HUES64 (cell line): Measurements from ENCODE around the gene PBX4.

ENCODE experiments used
- H3K27ac ChIP-seq: 2 replicates; pipeline ENCODE4 v1.7.0; 2013; ENCODE audit warnings: low read depth, low read length, inconsistent platforms
- H3K27me3 ChIP-seq: 2 replicates; pipeline ENCODE4 v1.6.1; 2013; ENCODE audit warnings: mild to moderate bottlenecking, low read length; ENCODE audit not compliant: insufficient read depth
- H3K36me3 ChIP-seq: 2 replicates; pipeline ENCODE4 v1.6.1; 2013; ENCODE audit warnings: mild to moderate bottlenecking, low read length; ENCODE audit not compliant: insufficient read depth
- H3K4me1 ChIP-seq: 2 replicates; pipeline ENCODE4 v1.6.1; 2013; ENCODE audit warnings: mild to moderate bottlenecking, low read length, moderate library complexity; ENCODE audit not compliant: insufficient read depth
- H3K4me3 ChIP-seq: 2 replicates; pipeline ENCODE4 v1.5.1; 2013; ENCODE audit warnings: mild to moderate bottlenecking, low read length, moderate library complexity
- H3K9ac ChIP-seq: 2 replicates; pipeline ENCODE4 v1.6.1; 2013; ENCODE audit warnings: mild to moderate bottlenecking, low read depth, low read length
- H3K9me3 ChIP-seq: 2 replicates; pipeline ENCODE4 v1.6.1; 2013; ENCODE audit warnings: low read depth, low read length; ENCODE audit not compliant: insufficient read depth
- WGBS: fragments of 150-250, 120-280 bp; methylation state at CpG from one replicate; pipeline ENCODE4 v1.1.7; 2013; ENCODE audit warnings: missing lambda C conversion rate; 5-methylcytosine and 5-hydroxymethylcytosine counted together

The PBX4 gene

DNA sequence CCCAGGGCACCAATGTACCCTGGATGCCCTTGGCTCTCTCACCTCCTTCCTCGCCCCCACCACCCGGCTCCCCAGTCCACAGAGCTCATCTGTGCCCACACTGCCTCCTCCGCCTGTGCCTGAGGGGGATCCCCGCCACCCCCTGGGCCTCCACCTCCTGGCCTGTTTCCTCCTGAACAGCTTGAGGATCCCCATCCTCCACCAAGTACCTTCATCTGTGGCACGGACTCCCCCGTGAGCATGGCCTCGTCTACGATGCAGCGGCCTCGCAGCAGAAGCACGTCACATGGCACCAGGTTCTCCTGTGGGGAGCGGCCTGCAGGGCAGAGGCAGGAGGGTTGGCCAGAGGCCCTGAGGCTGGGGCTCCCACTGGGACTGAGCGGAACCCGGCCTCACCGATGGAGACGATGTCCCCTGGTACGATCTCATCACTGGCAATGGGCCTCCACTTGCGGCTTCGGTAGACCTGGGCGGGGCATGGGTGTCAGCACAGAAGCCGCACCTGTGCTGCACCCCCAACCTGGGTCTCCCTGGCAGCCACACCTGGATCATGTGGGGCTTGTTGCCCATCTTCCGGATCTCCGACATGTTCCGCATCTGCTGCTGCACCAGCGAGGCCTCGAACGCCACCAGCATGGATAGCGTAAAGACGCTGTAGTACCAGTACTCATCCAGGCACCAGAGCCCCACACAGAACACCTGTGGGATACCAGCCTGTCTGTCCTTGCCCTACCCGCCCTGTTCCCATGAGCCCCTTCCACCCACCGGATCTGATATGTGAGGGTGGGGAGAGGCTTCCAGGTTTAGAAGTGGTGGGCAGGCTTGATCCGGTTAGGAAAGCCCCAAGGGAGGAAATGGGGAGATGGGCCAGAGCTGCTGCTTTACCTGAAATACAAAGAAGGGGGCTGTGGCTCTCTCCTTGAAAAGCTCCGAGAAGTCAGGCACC lies 38.2 kb upstream of the PBX4 start:
- Histone ChIP-seq H3K27ac (no peak overlapping the region), H3K36me3 (peaks cover 86% of the 10 kb centered on the region), H3K9me3 (no peaks in the 10 kb centered on the region), H3K9ac (no peak overlapping the region), H3K27me3 (no peaks in the 10 kb centered on the region), H3K4me1 (no peaks in the 10 kb centered on the region), H3K4me3 (no peak overlapping the region)
- WGBS: 96% methylated on average over 33 of the region's 33 CpGs

DNA sequence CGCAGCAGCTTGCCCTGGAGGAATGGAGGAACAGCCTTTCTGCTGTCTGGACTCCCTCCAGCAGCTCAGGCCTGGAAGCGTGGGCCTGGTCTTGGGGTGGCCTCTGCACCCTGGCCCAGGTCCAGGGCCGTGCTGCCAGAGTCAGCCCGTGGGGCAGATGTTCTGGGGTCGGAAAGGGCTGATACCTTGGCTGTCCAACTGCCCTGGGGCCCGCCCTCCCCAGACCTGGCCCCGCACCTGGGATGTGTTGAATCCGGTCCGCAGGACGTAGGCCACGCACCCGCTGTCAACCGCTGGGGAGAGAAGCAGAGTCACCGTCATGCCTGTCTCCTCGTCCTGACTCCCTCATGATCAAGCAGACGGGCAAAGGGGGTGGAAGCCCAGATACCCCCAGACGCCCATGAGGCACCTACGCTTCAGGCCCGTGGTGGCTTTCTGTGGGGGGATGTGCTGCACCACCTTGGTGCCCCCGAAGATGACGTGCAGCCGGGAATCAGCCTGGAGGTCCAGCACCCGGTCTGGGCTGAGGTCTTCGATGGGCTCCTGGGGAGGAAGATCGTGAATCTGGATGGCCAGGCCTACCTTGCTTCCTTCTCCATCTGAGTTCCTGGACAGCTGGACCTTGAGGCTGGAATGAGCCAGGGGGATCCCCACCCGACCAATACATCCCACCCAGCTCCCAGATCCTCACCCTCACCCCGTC lies 37.3 kb upstream of the PBX4 start:
- H3K9ac ChIP-seq: no peak overlapping the region
- H3K4me3 ChIP-seq: no peak overlapping the region
- 95% methylated on average over 27 of the region's 27 CpGs for WGBS
- no peak overlapping the region for H3K27ac ChIP-seq
- H3K9me3 ChIP-seq: no peaks in the 10 kb centered on the region
- H3K4me1 ChIP-seq: no peaks in the 10 kb centered on the region
- H3K36me3 ChIP-seq: peaks cover 91% of the 10 kb centered on the region
- no peaks in the 10 kb centered on the region for H3K27me3 ChIP-seq

DNA sequence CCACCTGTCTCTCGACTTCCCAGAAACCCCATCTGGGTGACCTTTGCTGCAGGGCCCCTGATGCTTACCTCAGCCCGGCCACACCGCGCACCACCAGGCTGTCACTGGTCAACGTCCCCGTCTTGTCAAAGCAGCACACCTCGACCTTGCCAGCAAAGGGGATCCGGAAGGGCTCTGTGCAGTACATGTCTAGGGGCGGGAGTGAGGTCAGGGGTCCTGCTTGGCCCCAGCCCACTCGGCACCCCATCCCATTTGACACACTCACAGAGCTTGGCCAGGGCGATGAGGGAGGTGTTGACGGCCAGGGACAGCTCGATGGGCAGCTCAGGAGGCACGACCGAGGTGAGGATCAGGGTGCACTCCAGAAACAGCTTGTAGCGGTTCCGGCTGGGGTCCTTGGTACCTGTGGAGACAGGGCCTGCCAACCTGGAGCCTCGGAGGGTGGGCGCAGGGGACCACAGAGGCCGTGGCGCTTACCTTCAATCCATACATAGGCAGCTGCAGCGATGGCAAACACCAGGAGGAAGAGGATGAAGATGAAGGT lies 36.6 kb upstream of the PBX4 start:
- Histone ChIP-seq H3K4me3 (no peak overlapping the region), H3K36me3 (peaks cover 98% of the 10 kb centered on the region), H3K4me1 (no peaks in the 10 kb centered on the region), H3K27ac (no peak overlapping the region), H3K9me3 (no peaks in the 10 kb centered on the region), H3K27me3 (no peaks in the 10 kb centered on the region), H3K9ac (no peak overlapping the region)
- WGBS: 97% methylated on average over 22 of the region's 22 CpGs

DNA sequence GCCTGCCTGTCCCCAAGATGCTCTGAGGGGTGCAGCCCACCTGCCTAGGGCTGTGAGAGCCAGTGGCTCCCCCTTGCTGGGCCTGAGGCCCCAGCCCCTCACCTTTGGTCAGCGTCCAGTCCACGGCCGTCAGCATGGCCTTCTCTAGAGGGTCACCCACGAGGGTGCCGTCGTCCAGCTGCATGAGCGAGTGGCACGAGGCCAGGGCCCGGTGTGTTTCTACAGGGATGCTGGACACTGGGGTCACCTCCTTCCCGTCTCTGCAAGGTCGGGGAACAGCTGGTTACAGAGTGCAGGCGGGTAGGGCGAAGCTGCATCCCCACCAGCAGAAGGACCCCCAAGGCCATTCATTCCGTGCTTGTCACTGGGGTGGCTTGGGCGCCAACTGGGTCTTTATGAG lies 36.0 kb upstream of the PBX4 start:
- Histone ChIP-seq H3K9ac (no peak overlapping the region), H3K36me3 (peaks cover 99% of the 10 kb centered on the region)

DNA sequence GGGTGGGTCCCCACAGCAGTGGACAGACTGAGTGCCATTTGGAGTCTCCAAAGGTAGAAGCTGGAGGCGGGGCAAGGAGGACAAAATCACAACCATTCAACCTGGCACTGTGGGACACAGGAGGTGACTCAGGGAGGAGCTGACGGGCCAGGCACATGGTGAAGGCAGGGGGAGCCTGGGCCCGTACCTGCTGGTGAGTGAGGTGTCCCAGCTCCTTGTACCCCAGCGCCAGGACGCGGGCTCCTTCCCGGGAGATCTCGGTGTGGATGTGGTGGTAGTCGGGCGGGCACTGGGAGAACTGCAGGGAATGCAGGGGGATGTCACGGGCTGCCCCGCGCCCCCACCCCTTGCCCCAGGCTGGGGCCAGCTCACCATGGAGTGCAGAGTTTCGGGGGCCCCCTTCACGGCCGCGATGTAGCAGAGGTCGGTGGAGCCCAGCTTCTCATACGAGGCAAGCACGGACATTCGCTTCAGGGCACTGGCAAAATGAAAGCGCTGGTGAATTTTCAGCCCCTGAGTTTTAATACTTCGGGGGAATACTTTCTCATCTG lies 35.2 kb upstream of the PBX4 start:
- H3K4me3 ChIP-seq: no peak overlapping the region
- no peaks in the 10 kb centered on the region for H3K4me1 ChIP-seq
- no peak overlapping the region for H3K27ac ChIP-seq
- H3K9ac ChIP-seq: no peak overlapping the region
- H3K9me3 ChIP-seq: no peaks in the 10 kb centered on the region
- H3K36me3 ChIP-seq: peaks cover 97% of the 10 kb centered on the region
- 98% methylated on average over 23 of the region's 23 CpGs for WGBS
- H3K27me3 ChIP-seq: no peaks in the 10 kb centered on the region

More for the DNA sequence above, 36.0 kb upstream of the PBX4 start:
- Histone ChIP-seq H3K4me3 (no peak overlapping the region), H3K9me3 (no peaks in the 10 kb centered on the region), H3K27ac (no peak overlapping the region), H3K4me1 (no peaks in the 10 kb centered on the region), H3K27me3 (no peaks in the 10 kb centered on the region)
- whole genome bisulfite sequencing: 96% methylated on average over 15 of the region's 15 CpGs

DNA sequence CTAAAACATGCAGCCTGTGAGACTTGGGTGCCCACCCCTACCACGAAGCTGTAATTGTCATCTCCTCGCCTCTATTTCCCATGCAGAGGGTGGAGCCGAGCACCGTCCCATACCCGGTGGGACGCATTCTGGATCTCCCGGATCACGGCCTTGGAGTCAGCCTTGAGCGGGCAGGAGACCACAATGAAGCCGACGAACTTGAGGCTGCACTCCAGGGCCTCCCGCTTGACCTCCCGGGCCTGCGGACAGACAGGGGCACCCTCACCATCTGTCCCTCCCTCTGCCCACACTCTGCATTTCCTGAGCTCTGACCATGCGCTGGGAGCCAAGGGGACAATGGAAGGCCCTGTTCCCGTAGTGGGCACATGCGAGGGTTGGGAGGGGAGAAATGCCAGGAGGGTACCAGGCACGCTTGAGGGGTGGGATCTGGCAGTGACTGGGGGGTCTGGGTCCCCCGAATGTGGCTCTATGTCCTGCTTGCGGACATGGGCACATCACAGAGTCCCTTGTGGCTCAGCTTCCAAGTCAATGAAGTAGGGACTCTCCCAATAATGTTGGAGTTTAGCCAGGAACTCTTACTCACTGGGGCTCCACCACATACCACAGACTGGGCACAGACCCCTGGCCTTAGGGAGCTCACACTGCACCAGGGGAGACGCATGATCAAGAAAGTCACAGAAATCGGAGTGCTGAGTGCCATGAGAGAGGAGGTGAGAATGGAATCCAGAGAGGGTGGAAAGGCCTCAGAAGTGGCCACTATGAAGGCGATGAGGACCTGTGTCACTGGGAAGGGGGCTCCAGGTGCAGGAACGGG lies 34.2 kb upstream of the PBX4 start:
- H3K4me3 ChIP-seq: no peak overlapping the region
- H3K27me3 ChIP-seq: no peaks in the 10 kb centered on the region
- no peaks in the 10 kb centered on the region for H3K9me3 ChIP-seq
- H3K9ac ChIP-seq: no peak overlapping the region
- 95% methylated on average over 24 of the region's 24 CpGs for WGBS
- H3K4me1 ChIP-seq: no peaks in the 10 kb centered on the region
- H3K27ac ChIP-seq: no peak overlapping the region
- H3K36me3 ChIP-seq: peaks cover 94% of the 10 kb centered on the region

DNA sequence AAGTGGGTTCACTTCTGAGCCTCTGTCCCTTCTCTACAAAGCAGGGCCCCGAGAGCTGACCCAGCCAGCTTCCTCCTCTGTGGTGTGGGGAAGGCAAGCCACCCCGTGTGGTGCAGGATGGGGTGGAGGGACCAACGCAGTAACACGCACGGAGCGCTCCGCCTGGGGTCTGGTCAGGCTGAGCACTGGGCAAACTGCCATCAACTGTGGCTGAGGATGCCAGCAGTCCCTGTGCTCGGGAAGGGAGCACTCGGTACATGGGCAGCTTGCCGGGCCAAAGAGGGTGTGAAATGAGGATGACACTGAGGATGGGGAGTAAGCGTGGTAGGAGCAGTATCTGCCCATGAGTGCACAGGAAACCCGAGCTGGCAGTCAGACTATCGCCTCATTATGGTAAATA lies 32.6 kb upstream of the PBX4 start:
- Histone ChIP-seq H3K9ac (no peak overlapping the region), H3K27me3 (no peaks in the 10 kb centered on the region), H3K36me3 (peaks cover 93% of the 10 kb centered on the region), H3K27ac (no peak overlapping the region), H3K4me3 (no peak overlapping the region), H3K4me1 (no peaks in the 10 kb centered on the region), H3K9me3 (no peaks in the 10 kb centered on the region)
- WGBS: 96% methylated on average over 13 of the region's 13 CpGs

DNA sequence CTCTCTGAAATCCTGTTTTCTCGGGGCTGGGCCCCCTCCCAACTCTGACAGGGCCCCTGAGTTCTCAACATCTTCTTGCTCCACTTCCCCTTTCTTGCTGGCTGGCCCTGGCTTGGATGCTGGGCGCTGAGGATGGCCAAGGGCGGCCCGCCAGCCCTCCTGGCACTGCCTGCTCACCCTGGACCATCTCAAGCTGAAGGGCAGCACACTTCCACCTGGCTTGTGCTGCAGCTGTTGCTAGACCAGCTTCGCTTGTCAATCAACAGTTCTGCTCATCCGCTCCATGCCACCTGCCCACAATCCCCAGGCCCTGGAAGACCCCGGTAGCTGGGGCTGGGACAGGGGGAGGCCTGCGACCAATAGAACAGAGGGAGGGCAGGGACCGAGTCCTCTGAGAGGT lies 31.8 kb upstream of the PBX4 start:
- H3K36me3 ChIP-seq: peaks cover 93% of the 10 kb centered on the region
- H3K9ac ChIP-seq: no peak overlapping the region
- WGBS: 95% methylated on average over 9 of the region's 9 CpGs
- H3K4me1 ChIP-seq: no peaks in the 10 kb centered on the region
- no peak overlapping the region for H3K4me3 ChIP-seq
- no peaks in the 10 kb centered on the region for H3K9me3 ChIP-seq
- no peak overlapping the region for H3K27ac ChIP-seq
- H3K27me3 ChIP-seq: no peaks in the 10 kb centered on the region

DNA sequence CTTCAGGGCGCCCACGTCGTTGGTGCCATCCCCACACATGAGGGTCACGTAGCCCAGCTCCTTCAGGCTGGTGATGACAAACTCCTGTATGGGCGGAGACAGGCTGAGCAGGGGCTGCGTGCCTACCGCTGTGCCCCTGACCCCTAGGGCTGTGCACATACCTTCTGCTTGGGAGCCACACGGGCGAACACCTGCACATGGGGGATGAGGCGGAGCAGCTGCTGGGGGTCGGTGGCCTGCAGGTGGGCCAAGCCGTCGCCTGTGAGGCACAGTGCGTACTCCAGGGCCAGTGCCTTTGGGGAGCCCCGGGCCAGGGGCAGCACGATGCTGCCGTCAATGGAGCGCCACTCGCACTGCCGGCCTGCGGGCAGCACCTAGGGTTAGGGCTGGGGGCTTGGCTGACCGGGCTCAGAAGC lies 31.1 kb upstream of the PBX4 start:
- no peaks in the 10 kb centered on the region for H3K4me1 ChIP-seq
- H3K27ac ChIP-seq: no peak overlapping the region
- peaks cover 92% of the 10 kb centered on the region for H3K36me3 ChIP-seq
- H3K4me3 ChIP-seq: no peak overlapping the region
- WGBS: 96% methylated on average over 22 of the region's 22 CpGs
- H3K9me3 ChIP-seq: no peaks in the 10 kb centered on the region
- H3K27me3 ChIP-seq: no peaks in the 10 kb centered on the region
- no peak overlapping the region for H3K9ac ChIP-seq

DNA sequence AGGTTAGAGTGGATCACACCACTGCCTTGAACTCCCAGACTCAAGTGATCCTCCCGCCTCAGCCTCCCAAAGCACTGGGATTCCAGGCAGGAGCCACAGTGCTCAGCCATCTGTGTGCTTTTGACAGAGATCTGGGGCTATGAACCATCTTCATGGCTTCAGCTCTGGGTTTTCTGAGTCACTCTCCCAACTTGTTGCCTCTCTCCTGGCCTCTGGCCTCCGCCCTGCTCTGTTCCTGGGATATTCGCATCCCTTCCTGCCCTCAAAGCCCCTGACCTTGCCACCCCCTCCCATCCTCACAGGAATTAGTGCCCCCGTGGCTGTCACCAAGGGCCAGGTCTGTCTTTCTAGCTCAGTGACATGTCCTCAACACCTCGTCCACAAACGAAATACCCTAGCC lies 30.7 kb upstream of the PBX4 start:
- no peak overlapping the region for H3K4me3 ChIP-seq
- H3K4me1 ChIP-seq: no peaks in the 10 kb centered on the region
- WGBS: 92% methylated on average over 6 of the region's 6 CpGs
- no peaks in the 10 kb centered on the region for H3K9me3 ChIP-seq
- peaks cover 87% of the 10 kb centered on the region for H3K36me3 ChIP-seq
- H3K9ac ChIP-seq: no peak overlapping the region
- H3K27ac ChIP-seq: no peak overlapping the region
- H3K27me3 ChIP-seq: no peaks in the 10 kb centered on the region
